GM12865 (cell line): Measurements from ENCODE around the gene PALLD.

Experiments
- DNase-seq: peaks from one replicate; pipeline ENCODE4 v3.0.0; 2010; ENCODE audit warnings: low read depth
- H3K4me3 ChIP-seq: 2 replicates; pipeline ENCODE4 v1.5.1; 2011; ENCODE audit warnings: mild to moderate bottlenecking, low read depth, low read length, control low read depth
- TF ChIP-seq, protein P1 (sequence below): IDR thresholded peaks from 2 replicates; pipeline ENCODE4 v1.5.1; 2011; ENCODE audit warnings: low read length, control low read depth, low read depth, inconsistent platforms; ENCODE audit not compliant: insufficient read depth; ENCODE audit errors: missing control alignments

The PALLD gene

DNA sequence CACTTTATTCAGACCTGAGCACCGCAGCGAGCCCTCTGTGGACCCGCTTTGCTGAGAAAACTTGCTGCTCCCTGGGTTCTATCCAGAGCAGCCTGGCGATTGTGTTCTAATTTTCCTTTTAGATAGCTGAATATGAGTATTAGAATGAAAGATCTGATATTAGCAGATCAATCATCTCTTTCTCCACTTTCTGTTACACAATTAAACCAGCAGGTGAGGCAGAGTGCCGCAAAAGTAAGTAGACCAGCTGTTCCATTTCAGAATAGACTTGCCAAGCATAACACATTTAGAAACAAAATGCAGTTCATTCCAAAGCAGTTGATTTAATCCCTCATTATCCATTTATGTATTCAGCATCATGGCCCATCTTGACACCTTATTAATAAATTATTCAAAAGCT, 58.6 kb downstream of the PALLD start:
- no peak overlapping the region for H3K4me3 ChIP-seq

GRCh38 chr4:168557658-168558057, 60.8 kb downstream of the PALLD start:
- DNase-seq: no peak
- no peak overlapping the region for H3K4me3 ChIP-seq
- TF ChIP-seq, protein P1, sequence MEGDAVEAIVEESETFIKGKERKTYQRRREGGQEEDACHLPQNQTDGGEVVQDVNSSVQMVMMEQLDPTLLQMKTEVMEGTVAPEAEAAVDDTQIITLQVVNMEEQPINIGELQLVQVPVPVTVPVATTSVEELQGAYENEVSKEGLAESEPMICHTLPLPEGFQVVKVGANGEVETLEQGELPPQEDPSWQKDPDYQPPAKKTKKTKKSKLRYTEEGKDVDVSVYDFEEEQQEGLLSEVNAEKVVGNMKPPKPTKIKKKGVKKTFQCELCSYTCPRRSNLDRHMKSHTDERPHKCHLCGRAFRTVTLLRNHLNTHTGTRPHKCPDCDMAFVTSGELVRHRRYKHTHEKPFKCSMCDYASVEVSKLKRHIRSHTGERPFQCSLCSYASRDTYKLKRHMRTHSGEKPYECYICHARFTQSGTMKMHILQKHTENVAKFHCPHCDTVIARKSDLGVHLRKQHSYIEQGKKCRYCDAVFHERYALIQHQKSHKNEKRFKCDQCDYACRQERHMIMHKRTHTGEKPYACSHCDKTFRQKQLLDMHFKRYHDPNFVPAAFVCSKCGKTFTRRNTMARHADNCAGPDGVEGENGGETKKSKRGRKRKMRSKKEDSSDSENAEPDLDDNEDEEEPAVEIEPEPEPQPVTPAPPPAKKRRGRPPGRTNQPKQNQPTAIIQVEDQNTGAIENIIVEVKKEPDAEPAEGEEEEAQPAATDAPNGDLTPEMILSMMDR: no peak

More for the DNA sequence above, 58.6 kb downstream of the PALLD start:
- TF ChIP-seq, protein P1: no peak
- no peak for DNase-seq

GRCh38 chr4:168558599-168558998, 61.7 kb downstream of the PALLD start:
- TF ChIP-seq, protein P1: no peak
- H3K4me3 ChIP-seq: no peak overlapping the region
- DNase-seq: no peak

DNA sequence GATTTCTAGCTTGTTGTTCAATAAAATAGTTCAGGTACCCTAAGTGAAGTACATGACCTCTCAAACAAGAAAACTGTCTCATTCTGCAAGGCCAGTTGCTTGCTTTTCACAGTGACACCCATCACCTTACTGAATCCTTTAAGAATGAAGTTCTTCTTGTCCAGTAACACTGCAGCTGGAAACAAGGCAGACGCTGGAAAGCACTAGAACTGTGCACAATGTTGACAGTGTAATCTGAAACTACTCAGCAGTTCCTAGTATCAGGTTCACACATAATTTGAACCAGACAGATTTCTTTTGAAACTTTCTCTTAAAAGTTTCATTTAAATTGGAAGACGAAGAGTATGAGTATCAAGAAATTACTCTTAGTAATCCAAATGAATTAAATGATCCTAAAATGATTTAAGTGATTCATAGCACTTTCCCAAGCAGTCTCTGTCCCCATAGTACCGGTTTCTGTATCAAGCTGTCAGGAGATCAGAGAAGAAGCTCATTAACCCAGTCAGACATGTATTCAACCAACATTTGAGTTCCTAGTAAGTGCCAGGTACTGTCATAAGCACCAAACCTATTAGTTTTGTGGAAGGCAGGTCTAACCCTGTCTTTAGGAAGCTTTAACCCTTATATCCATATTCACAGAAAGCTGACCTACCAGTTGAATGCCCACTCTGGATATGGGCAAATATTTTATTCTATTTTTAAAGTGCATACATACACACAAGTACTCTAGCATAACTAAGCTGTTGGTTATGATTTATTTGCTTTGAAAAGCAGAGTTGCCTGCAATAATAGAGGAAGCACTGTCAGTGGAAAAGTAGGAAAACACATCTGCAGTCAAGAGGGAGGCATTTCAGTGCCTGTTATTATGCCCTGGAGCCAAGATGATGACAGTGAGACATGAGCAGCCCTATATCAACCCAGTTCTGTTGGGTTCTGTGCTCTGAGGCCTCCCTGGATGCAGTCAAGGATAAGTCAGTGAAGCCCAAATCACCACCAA, 63.6 kb downstream of the PALLD start:
- TF ChIP-seq, protein P1: no peak

DNA sequence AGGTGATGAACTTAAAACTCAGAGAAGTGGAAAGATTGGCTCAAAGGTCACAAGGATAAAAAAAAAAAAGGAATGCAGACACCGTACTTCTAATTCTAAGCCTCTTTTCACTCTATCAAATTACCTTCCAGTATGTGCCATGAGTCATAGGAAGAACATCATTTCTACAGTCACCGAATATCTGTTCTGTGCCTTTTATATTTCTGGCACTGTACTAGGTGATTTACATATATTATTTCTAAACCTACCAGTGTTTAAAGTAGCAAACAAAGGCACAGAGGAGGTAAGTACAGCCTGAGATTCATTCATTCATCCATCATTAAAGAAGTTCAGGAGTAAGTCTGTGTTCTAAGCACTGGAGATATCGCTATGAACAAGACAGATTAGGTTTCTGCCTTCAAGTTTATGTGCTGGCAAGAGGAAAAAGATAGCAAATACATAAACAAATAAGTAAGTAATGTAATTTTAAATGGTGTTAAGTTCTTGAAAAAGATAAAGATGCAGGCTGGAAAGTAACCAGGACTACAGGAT, 65.3 kb downstream of the PALLD start:
- TF ChIP-seq, protein P1: no peak
- no peak overlapping the region for H3K4me3 ChIP-seq
- no peak for DNase-seq

More for the DNA sequence above, 63.6 kb downstream of the PALLD start:
- no peak for DNase-seq
- H3K4me3 ChIP-seq: no peak overlapping the region

GRCh38 chr4:168564023-168564422, 67.2 kb downstream of the PALLD start:
- TF ChIP-seq, protein P1: no peak
- no peak overlapping the region for H3K4me3 ChIP-seq
- no peak for DNase-seq
